HEK293 (cell line): Measurements from ENCODE around the gene CBFB.

Experiments
- SCRT1 ChIP-seq: fragments of 450-650 bp; formaldehyde crosslinking; IDR thresholded peaks from 2 replicates; pipeline ENCODE4 v1.5.1; 2016; ENCODE audit warnings: missing biosample characterization, missing genetic modification characterization, borderline replicate concordance
- ZNF561 ChIP-seq: fragments of 450-650 bp; IDR thresholded peaks from 2 replicates; pipeline ENCODE4 v1.5.1; 2018; ENCODE audit warnings: missing biosample characterization, missing genetic modification characterization, borderline replicate concordance
- ZNF645 ChIP-seq: fragments of 450-650 bp; formaldehyde crosslinking; IDR thresholded peaks from 2 replicates; pipeline ENCODE4; 2016; ENCODE audit warnings: missing biosample characterization, missing genetic modification characterization
- TF ChIP-seq, protein P1 (sequence below): fragments of 450-650 bp; formaldehyde crosslinking; IDR thresholded peaks from 2 replicates; pipeline ENCODE4 v1.5.1; 2016; ENCODE audit warnings: missing biosample characterization, missing genetic modification characterization

GRCh38 chr16:67001726-67002125 is 27.2 kb upstream of the CBFB start:
- TF ChIP-seq ZNF561: no peak
- TF ChIP-seq ZNF645 (tag by site-specific recombination): no peak
- TF ChIP-seq, protein P1, sequence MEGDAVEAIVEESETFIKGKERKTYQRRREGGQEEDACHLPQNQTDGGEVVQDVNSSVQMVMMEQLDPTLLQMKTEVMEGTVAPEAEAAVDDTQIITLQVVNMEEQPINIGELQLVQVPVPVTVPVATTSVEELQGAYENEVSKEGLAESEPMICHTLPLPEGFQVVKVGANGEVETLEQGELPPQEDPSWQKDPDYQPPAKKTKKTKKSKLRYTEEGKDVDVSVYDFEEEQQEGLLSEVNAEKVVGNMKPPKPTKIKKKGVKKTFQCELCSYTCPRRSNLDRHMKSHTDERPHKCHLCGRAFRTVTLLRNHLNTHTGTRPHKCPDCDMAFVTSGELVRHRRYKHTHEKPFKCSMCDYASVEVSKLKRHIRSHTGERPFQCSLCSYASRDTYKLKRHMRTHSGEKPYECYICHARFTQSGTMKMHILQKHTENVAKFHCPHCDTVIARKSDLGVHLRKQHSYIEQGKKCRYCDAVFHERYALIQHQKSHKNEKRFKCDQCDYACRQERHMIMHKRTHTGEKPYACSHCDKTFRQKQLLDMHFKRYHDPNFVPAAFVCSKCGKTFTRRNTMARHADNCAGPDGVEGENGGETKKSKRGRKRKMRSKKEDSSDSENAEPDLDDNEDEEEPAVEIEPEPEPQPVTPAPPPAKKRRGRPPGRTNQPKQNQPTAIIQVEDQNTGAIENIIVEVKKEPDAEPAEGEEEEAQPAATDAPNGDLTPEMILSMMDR (tag by site-specific recombination): no peak
- no peak for TF ChIP-seq SCRT1 (tag by site-specific recombination)
